Progenitor cell of endocrine pancreas (in vitro differentiated cells): ENCODE results near the gene OGDHL. TPM values are rescaled to one million over a fixed set of nuclear protein-coding genes. Genes with fewer than 3 reads are reported as not detected.

ENCODE experiments used
- DNase-seq: peaks from one replicate; pipeline ENCODE4 v3.0.0; 2021; ENCODE audit warnings: low spot score; ENCODE audit not compliant: unreplicated experiment
- H3K27ac Mint-ChIP-seq: 2 replicates; pipeline ENCODE4 v1.8.0; 2021; ENCODE audit warnings: mild to moderate bottlenecking, moderate library complexity, mixed read lengths
- H3K27me3 Mint-ChIP-seq: 2 replicates; pipeline ENCODE4 v1.8.0; 2021; ENCODE audit warnings: mixed read lengths
- H3K36me3 Mint-ChIP-seq: 2 replicates; pipeline ENCODE4 v1.8.0; 2022; ENCODE audit warnings: mixed read lengths; ENCODE audit not compliant: insufficient read depth
- H3K4me1 Mint-ChIP-seq: 2 replicates; pipeline ENCODE4 v1.8.0; 2021; ENCODE audit warnings: low read depth, mixed read lengths
- H3K4me3 Mint-ChIP-seq: 2 replicates; pipeline ENCODE4 v1.8.0; 2021; ENCODE audit warnings: low read depth, mild to moderate bottlenecking, moderate library complexity, mixed read lengths
- H3K9me3 Mint-ChIP-seq: 2 replicates; pipeline ENCODE4 v1.8.0; 2021; ENCODE audit warnings: low read depth, mixed read lengths
- CTCF ChIP-seq: fragments of 200-600 bp; sonication (generic); IDR thresholded peaks from one replicate; pipeline ENCODE4 v1.5.0; 2021; ENCODE audit warnings: antibody characterized with exemption, mild to moderate bottlenecking; ENCODE audit not compliant: unreplicated experiment
- total RNA-seq: library from RNA; stranded (reverse); gene quantifications from 2 replicates; pipeline ENCODE4 v1.2.1, GENCODE V29; 2021

OGDHL gene
- total RNA-seq, 1 donor from 2014 or later: 9.1 TPM

DNA sequence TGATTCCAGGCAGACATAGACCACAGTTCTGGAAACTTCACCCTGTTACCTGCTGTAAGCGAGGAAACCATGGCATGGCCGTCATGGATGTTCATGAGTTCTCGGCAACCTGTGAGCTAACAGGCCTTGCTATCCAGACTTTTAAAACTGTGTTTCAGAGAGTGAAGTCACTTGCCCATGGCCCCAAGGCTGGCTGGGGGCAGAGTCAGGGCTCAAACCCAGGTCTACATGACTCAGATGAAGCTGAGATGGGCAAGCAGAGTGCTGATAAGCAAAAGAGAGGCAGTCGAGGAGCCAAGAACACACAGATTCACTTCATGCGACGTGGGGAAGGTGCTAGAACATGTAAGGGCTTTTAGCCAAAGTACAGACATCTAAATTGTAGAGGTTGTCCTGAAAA is 51.2 kb downstream of the OGDHL start:
- Mint-ChIP-seq H3K4me1 (no peaks in the 10 kb centered on the region), H3K9me3 (peaks cover 3% of the 10 kb centered on the region), H3K36me3 (no peaks in the 10 kb centered on the region), H3K27ac (no peak overlapping the region), H3K27me3 (peaks cover 12% of the 10 kb centered on the region), H3K4me3 (no peak overlapping the region)
- no peak for DNase-seq
- TF ChIP-seq CTCF: no peak

- Mint-ChIP-seq H3K27me3 (peaks cover 12% of the 10 kb centered on the region), H3K36me3 (no peaks in the 10 kb centered on the region), H3K4me3 (no peak overlapping the region), H3K4me1 (no peaks in the 10 kb centered on the region), H3K9me3 (peaks cover 8% of the 10 kb centered on the region), H3K27ac (no peak overlapping the region)
- DNase-seq: no peak
- TF ChIP-seq CTCF: no peak
Observed at GRCh38 chr10:49709934-49710333, 52.2 kb downstream of the OGDHL start.

GRCh38 chr10:49707585-49707984 is 54.5 kb downstream of the OGDHL start:
- Mint-ChIP-seq H3K4me1 (no peaks in the 10 kb centered on the region), H3K9me3 (peaks cover 6% of the 10 kb centered on the region), H3K36me3 (no peaks in the 10 kb centered on the region), H3K27ac (no peak overlapping the region), H3K4me3 (no peak overlapping the region), H3K27me3 (peaks cover 22% of the 10 kb centered on the region)
- TF ChIP-seq CTCF: no peak
- DNase-seq: no peak

DNA sequence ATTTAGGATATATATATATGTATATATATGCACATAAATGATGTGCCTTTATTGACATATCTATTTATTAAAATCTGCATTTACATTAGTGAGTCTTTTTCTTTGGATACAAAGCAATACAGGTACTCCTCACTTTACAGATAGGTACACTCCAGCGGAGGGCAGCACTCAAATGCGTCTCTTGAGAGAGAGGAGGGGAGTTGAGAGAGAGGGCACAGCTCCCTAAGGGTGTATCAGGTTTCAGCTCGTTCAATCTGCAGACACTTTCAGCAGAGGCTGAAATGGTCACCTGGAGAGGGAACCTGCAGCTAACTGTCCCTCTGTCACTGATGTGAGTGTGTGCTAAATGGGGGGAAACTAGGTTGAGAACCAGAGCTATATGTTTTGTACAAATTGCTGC is 61.1 kb downstream of the OGDHL start:
- no peak overlapping the region for H3K27ac Mint-ChIP-seq
- H3K4me1 Mint-ChIP-seq: peaks cover 1% of the 10 kb centered on the region
- H3K27me3 Mint-ChIP-seq: peaks cover 18% of the 10 kb centered on the region
- DNase-seq: no peak
- H3K4me3 Mint-ChIP-seq: no peak overlapping the region
- TF ChIP-seq CTCF: no peak
- H3K9me3 Mint-ChIP-seq: peaks cover 6% of the 10 kb centered on the region
- no peaks in the 10 kb centered on the region for H3K36me3 Mint-ChIP-seq

GRCh38 chr10:49700211-49700610 is 61.9 kb downstream of the OGDHL start:
- Mint-ChIP-seq H3K27ac (no peak overlapping the region), H3K36me3 (no peaks in the 10 kb centered on the region), H3K4me3 (no peak overlapping the region), H3K4me1 (peaks cover 1% of the 10 kb centered on the region), H3K9me3 (peaks cover 3% of the 10 kb centered on the region), H3K27me3 (peaks cover 20% of the 10 kb centered on the region)
- no peak for DNase-seq
- no peak for TF ChIP-seq CTCF
